22Rv1 (cell line): ENCODE measurements around the gene EPC2.

Experiments used
- CTCF ChIP-seq: fragments of 450-650 bp; IDR thresholded peaks from 2 replicates; pipeline ENCODE4 v1.5.1; 2017; ENCODE audit warnings: mild to moderate bottlenecking
- ZFX ChIP-seq: fragments of 450-650 bp; IDR thresholded peaks from 2 replicates; pipeline ENCODE4 v1.6.1; 2017; ENCODE audit warnings: antibody characterized with exemption, borderline replicate concordance

- TF ChIP-seq CTCF (no peak), ZFX (no peak)
Measured at GRCh38 chr2:148812306-148812705, 167.8 kb downstream of the EPC2 start.
